ENCODE measurements around the gene RABL6.
"Not testable (repeated sequence)": the region's sequence is repeated elsewhere in the genome, so short reads cannot be mapped to it uniquely, and the experiment has no call there.

The RABL6 gene

GRCh38 chr9:136858844-136859757 lies 51.4 kb downstream of the RABL6 start:
- Histone ChIP-seq H3K4me3 (ENCODE audit: low read length) (no peak overlapping the region), H3K36me3 (ENCODE audit: control insufficient read depth, insufficient read depth, low read length) (peaks cover 11% of the 10 kb centered on the region)

GRCh38 chr9:136860529-136860928 lies 52.8 kb downstream of the RABL6 start:
- Histone ChIP-seq H3K9ac (ENCODE audit: low read length) (peak overlapping the region; percentile 24), H3K4me1 (ENCODE audit: control insufficient read depth, insufficient read depth, low read length) (peaks cover 66% of the 10 kb centered on the region), H3K36me3 (ENCODE audit: control insufficient read depth, insufficient read depth, low read length) (peaks cover 11% of the 10 kb centered on the region), H3K27me3 (ENCODE audit: control insufficient read depth, insufficient read depth, low read length) (no peaks in the 10 kb centered on the region), H3K4me3 (ENCODE audit: low read length) (no peak overlapping the region), H3K9me3 (ENCODE audit: control insufficient read depth, low read length) (no peaks in the 10 kb centered on the region)

More at GRCh38 chr9:136858844-136859757, 51.4 kb downstream of the RABL6 start:
- Histone ChIP-seq H3K27me3 (ENCODE audit: control insufficient read depth, insufficient read depth, low read length) (no peaks in the 10 kb centered on the region), H3K4me1 (ENCODE audit: control insufficient read depth, insufficient read depth, low read length) (peaks cover 67% of the 10 kb centered on the region), H3K9ac (ENCODE audit: low read length) (peak overlapping the region; percentile 62), H3K9me3 (ENCODE audit: control insufficient read depth, low read length) (no peaks in the 10 kb centered on the region)

GRCh38 chr9:136860933-136861873 lies 53.5 kb downstream of the RABL6 start:
- Histone ChIP-seq H3K9me3 (ENCODE audit: control insufficient read depth, low read length) (no peaks in the 10 kb centered on the region), H3K36me3 (ENCODE audit: control insufficient read depth, insufficient read depth, low read length) (peaks cover 11% of the 10 kb centered on the region), H3K4me3 (ENCODE audit: low read length) (no peak overlapping the region), H3K27me3 (ENCODE audit: control insufficient read depth, insufficient read depth, low read length) (no peaks in the 10 kb centered on the region), H3K9ac (ENCODE audit: low read length) (peak overlapping the region; percentile 24), H3K4me1 (ENCODE audit: control insufficient read depth, insufficient read depth, low read length) (peaks cover 67% of the 10 kb centered on the region)

- Histone ChIP-seq H3K36me3 (ENCODE audit: control insufficient read depth, insufficient read depth, low read length) (peaks cover 11% of the 10 kb centered on the region), H3K9me3 (ENCODE audit: control insufficient read depth, low read length) (no peaks in the 10 kb centered on the region), H3K4me3 (ENCODE audit: low read length) (no peak overlapping the region), H3K9ac (ENCODE audit: low read length) (no peak overlapping the region), H3K27me3 (ENCODE audit: control insufficient read depth, insufficient read depth, low read length) (no peaks in the 10 kb centered on the region), H3K4me1 (ENCODE audit: control insufficient read depth, insufficient read depth, low read length) (peaks cover 61% of the 10 kb centered on the region)
Observed at GRCh38 chr9:136861874-136862457, 54.2 kb downstream of the RABL6 start.

- no peak overlapping the region for H3K4me3 ChIP-seq (ENCODE audit: low read length)
- H3K9ac ChIP-seq (ENCODE audit: low read length): no peak overlapping the region
- no peaks in the 10 kb centered on the region for H3K9me3 ChIP-seq (ENCODE audit: control insufficient read depth, low read length)
- peaks cover 50% of the 10 kb centered on the region for H3K4me1 ChIP-seq (ENCODE audit: control insufficient read depth, insufficient read depth, low read length)
- H3K36me3 ChIP-seq (ENCODE audit: control insufficient read depth, insufficient read depth, low read length): peaks cover 11% of the 10 kb centered on the region
- H3K27me3 ChIP-seq (ENCODE audit: control insufficient read depth, insufficient read depth, low read length): no peaks in the 10 kb centered on the region
Observed at GRCh38 chr9:136862849-136863622, 55.3 kb downstream of the RABL6 start.

- Histone ChIP-seq H3K4me1 (ENCODE audit: control insufficient read depth, insufficient read depth, low read length) (peaks cover 43% of the 10 kb centered on the region), H3K4me3 (ENCODE audit: low read length) (no peak overlapping the region), H3K9me3 (ENCODE audit: control insufficient read depth, low read length) (no peaks in the 10 kb centered on the region), H3K36me3 (ENCODE audit: control insufficient read depth, insufficient read depth, low read length) (peaks cover 11% of the 10 kb centered on the region), H3K27me3 (ENCODE audit: control insufficient read depth, insufficient read depth, low read length) (no peaks in the 10 kb centered on the region), H3K9ac (ENCODE audit: low read length) (no peak overlapping the region)
Observed at GRCh38 chr9:136863623-136864273, 56.0 kb downstream of the RABL6 start.

- peak overlapping the region; percentile 90 for H3K9ac ChIP-seq (ENCODE audit: low read length)
- peak overlapping the region; percentile 51 for H3K4me3 ChIP-seq (ENCODE audit: low read length)
- peaks cover 11% of the 10 kb centered on the region for H3K36me3 ChIP-seq (ENCODE audit: control insufficient read depth, insufficient read depth, low read length)
- peaks cover 28% of the 10 kb centered on the region for H3K4me1 ChIP-seq (ENCODE audit: control insufficient read depth, insufficient read depth, low read length)
- no peaks in the 10 kb centered on the region for H3K9me3 ChIP-seq (ENCODE audit: control insufficient read depth, low read length)
- no peaks in the 10 kb centered on the region for H3K27me3 ChIP-seq (ENCODE audit: control insufficient read depth, insufficient read depth, low read length)
Observed at GRCh38 chr9:136865041-136865767, 57.5 kb downstream of the RABL6 start.

- H3K4me1 ChIP-seq (ENCODE audit: control insufficient read depth, insufficient read depth, low read length): peaks cover 23% of the 10 kb centered on the region
- H3K27me3 ChIP-seq (ENCODE audit: control insufficient read depth, insufficient read depth, low read length): no peaks in the 10 kb centered on the region
- H3K4me3 ChIP-seq (ENCODE audit: low read length): no peak overlapping the region
- H3K9ac ChIP-seq (ENCODE audit: low read length): peak overlapping the region; percentile 90
- no peaks in the 10 kb centered on the region for H3K9me3 ChIP-seq (ENCODE audit: control insufficient read depth, low read length)
- H3K36me3 ChIP-seq (ENCODE audit: control insufficient read depth, insufficient read depth, low read length): peaks cover 11% of the 10 kb centered on the region
Observed at GRCh38 chr9:136865768-136866103, 58.0 kb downstream of the RABL6 start.

GRCh38 chr9:136866898-136867421 lies 59.2 kb downstream of the RABL6 start:
- not testable (repeated sequence) for H3K9me3 ChIP-seq (ENCODE audit: control insufficient read depth, low read length); H3K4me3 ChIP-seq (ENCODE audit: low read length); H3K27me3 ChIP-seq (ENCODE audit: control insufficient read depth, insufficient read depth, low read length); H3K9ac ChIP-seq (ENCODE audit: low read length)
- Histone ChIP-seq H3K36me3 (ENCODE audit: control insufficient read depth, insufficient read depth, low read length) (peaks cover 11% of the 10 kb centered on the region), H3K4me1 (ENCODE audit: control insufficient read depth, insufficient read depth, low read length) (peaks cover 11% of the 10 kb centered on the region)

- peaks cover 7% of the 10 kb centered on the region for H3K36me3 ChIP-seq (ENCODE audit: control insufficient read depth, insufficient read depth, low read length)
- no peak overlapping the region for H3K4me3 ChIP-seq (ENCODE audit: low read length)
- H3K9me3 ChIP-seq (ENCODE audit: control insufficient read depth, low read length): no peaks in the 10 kb centered on the region
- peaks cover 7% of the 10 kb centered on the region for H3K4me1 ChIP-seq (ENCODE audit: control insufficient read depth, insufficient read depth, low read length)
- no peaks in the 10 kb centered on the region for H3K27me3 ChIP-seq (ENCODE audit: control insufficient read depth, insufficient read depth, low read length)
- no peak overlapping the region for H3K9ac ChIP-seq (ENCODE audit: low read length)
Observed at GRCh38 chr9:136867480-136867879, 59.7 kb downstream of the RABL6 start.

Measured in mucosa of stomach (tissue), 1 donor.